Immature natural killer cell (primary cell): Measurements from ENCODE around the gene TUBGCP6. TPM values are rescaled to one million over a fixed set of nuclear protein-coding genes. Genes with fewer than 3 reads are reported as not detected.
"Not testable (repeated sequence)": the region's sequence is repeated elsewhere in the genome, so short reads cannot be mapped to it uniquely, and the experiment has no call there.

ENCODE experiments used
- DNase-seq, 3 donors: peaks; one replicate each; pipeline ENCODE4 v3.0.0; 2022; ENCODE audit warnings: mixed read lengths in 1 of 3
- H3K27ac Mint-ChIP-seq, 6 donors: one replicate each; pipeline ENCODE4 v1.8.0; 2020; ENCODE audit warnings: mixed read lengths in 6 of 6, mild to moderate bottlenecking in 5 of 6, inconsistent platforms in 4 of 6, moderate library complexity in 3 of 6
- H3K27me3 Mint-ChIP-seq, 3 donors: one replicate each; pipeline ENCODE4 v1.8.0; 2020 to 2021; ENCODE audit warnings: low read depth in 3 of 3, mild to moderate bottlenecking in 3 of 3, mixed read lengths in 3 of 3, moderate library complexity in 3 of 3, inconsistent platforms in 1 of 3
- H3K36me3 Mint-ChIP-seq, 3 donors: one replicate each; pipeline ENCODE4 v1.8.0; 2020; ENCODE audit warnings: mixed read lengths in 3 of 3, inconsistent platforms in 2 of 3, mild to moderate bottlenecking in 2 of 3
- H3K4me1 Mint-ChIP-seq, 2 donors: one replicate each; pipeline ENCODE4 v1.8.0; 2020; ENCODE audit warnings: inconsistent platforms in 2 of 2, mild to moderate bottlenecking in 2 of 2, mixed read lengths in 2 of 2, moderate library complexity in 1 of 2
- H3K4me3 Mint-ChIP-seq, 5 donors: one replicate each; pipeline ENCODE4 v1.8.0; 2020; ENCODE audit warnings: mild to moderate bottlenecking in 5 of 5, mixed read lengths in 5 of 5, inconsistent platforms in 3 of 5, moderate library complexity in 3 of 5
- H3K9me3 Mint-ChIP-seq, 6 donors: one replicate each; pipeline ENCODE4 v1.8.0; 2020; ENCODE audit warnings: mild to moderate bottlenecking in 6 of 6, mixed read lengths in 6 of 6, inconsistent platforms in 4 of 6, moderate library complexity in 3 of 6
- polyA plus RNA-seq, 3 donors: library from polyadenylated mRNA; unstranded; fragments of 300-500 nt; fragmentation: Illumina TruSeq; gene quantifications; one replicate each; pipeline ENCODE4 v1.2.3, GENCODE V29; 2021

The TUBGCP6 gene
- polyA plus RNA-seq, 3 donors from 2014 or later, result 5.2 to 18.0 (median 12.4) TPM

DNA sequence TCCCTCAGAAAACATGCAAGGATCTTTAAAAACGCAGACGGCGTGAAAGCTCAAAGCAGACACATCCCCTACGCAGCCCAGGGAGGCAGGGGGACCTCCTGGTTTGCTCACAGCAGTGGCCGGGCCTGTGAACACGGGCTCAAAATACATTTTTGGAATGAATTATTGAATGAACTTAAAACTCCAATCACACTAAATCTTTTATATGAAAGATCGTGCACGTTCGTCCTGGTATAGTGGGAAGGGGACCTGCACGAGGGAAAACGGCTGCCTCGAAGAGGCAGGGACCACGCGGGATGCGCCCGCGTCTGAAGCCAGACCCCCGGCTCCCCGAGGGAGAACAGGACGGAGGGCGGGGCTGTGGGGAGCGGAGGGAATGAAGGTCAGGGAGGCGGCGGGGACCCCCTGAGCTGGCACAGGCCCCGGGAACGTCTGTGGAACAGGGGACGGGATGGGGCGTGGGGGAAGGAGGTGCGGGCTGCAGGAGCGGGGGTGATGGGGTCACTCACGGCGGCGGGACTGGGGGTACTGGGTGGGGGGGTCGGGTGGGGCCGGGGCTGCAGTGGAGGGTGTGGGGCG lies 75.6 kb downstream of the TUBGCP6 start:
- Mint-ChIP-seq H3K4me3 (peak overlapping the region; percentile 38 to 71 (median 64)), H3K4me1 (peaks cover 0 to 5% of the 10 kb centered on the region in 2 donors), H3K27ac (no peak overlapping the region), H3K27me3 (peaks cover 10 to 23% (median 16%) of the 10 kb centered on the region in 3 donors), H3K36me3 (no peaks in the 10 kb centered on the region), H3K9me3 (no peaks in the 10 kb centered on the region)
- DNase-seq, result no peak

DNA sequence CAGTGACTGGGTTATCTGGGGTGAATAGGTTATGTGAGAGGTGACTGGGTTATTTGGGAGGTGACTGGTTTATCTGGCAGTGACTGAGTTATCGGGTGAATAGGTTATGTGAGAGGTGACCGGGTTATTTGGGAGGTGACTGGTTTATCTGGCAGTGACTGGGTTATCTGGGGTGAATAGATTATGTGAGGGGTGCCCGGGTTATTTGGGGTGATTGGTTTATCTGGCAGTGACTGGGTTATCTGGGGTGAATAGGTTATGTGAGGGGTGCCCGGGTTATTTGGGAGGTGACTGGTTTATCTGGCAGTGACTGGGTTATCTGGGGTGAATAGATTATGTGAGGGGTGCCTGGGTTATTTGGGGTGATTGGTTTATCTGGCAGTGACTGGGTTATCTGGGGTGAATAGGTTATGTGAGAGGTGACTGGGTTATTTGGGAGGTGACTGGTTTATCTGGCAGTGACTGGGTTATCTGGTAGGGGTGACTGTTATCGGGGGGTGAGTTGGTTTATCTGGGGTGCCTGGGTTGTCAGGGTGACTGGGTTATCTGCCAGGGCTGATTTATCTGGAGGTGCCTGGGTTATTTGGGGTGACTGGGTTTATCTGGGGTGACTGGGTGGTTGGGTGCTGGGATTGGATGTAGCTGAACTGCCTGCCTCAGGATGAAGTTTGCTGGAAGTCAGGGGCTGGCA lies 76.2 kb downstream of the TUBGCP6 start:
- H3K4me1 Mint-ChIP-seq, H3K27ac Mint-ChIP-seq, H3K36me3 Mint-ChIP-seq, DNase-seq, H3K9me3 Mint-ChIP-seq: not testable (repeated sequence)
- Mint-ChIP-seq H3K4me3 (peak overlapping the region; percentile 38 to 71 (median 64)), H3K27me3 (peaks cover 10 to 23% (median 16%) of the 10 kb centered on the region in 3 donors)

DNA sequence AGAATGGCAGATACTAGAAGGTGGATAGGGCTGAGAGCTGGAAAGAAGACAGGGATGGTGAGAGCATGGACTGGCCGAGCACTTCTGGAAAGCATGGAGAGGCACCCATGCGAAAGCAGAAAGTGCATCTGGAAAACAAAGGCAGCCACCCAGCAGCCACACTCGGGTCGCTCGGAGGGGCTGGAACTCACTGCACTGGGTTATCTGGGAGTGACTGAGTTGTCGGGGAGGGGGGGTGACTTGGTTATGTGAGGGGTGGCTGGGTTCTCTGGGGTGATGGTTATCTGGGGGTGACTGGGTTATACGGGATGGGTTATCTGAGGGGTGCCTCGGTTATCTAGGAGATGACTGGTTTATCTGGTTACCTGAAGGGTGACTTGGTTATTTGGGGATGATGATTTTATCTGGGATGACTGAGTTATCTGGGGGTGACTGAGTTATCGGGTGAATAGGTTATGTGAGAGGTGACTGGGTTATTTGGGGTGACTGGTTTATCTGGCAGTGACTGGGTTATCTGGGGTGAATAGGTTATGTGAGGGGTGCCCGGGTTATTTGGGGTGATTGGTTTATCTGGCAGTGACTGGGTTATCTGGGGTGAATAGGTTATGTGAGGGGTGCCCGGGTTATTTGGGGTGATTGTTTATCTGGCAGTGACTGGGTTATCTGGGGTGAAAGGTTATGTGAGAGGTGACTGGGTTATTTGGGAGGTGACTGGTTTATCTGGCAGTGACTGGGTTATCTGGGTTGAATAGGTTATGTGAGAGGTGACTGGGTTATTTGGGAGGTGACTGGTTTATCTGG lies 76.9 kb downstream of the TUBGCP6 start:
- Mint-ChIP-seq H3K9me3 (no peaks in the 10 kb centered on the region), H3K4me1 (peaks cover 0 to 5% of the 10 kb centered on the region in 2 donors), H3K27ac (no peak overlapping the region), H3K27me3 (peaks cover 10 to 24% (median 16%) of the 10 kb centered on the region in 3 donors), H3K4me3 (peak overlapping the region in 1 of 5 donors; percentile 60), H3K36me3 (no peaks in the 10 kb centered on the region)
- DNase-seq, result no peak

Other genes with a start within 250 kb of the TUBGCP6 start
- gene IL17REL, start 232.3 kb downstream of the TUBGCP6 start, polyA plus RNA-seq, result not detected
- not detected for gene TTLL8, start 186.7 kb downstream of the TUBGCP6 start, polyA plus RNA-seq
- gene MLC1, start 159.6 kb downstream of the TUBGCP6 start, polyA plus RNA-seq, result 100 to 1,000 TPM in 1 of 3 donors, 10 to 100 TPM in 2; 64.8 to 123 (median 71.7) TPM
- 1 to 10 TPM in 1 of 3 donors, not detected in 2; 1.4 TPM for gene MOV10L1, start 155.0 kb downstream of the TUBGCP6 start, polyA plus RNA-seq
- gene PANX2, start 74.3 kb downstream of the TUBGCP6 start, polyA plus RNA-seq, result under 1 TPM in 1 of 3 donors, not detected in 2; 0.07 TPM
- 10 to 100 TPM; 33.2 to 63.5 (median 35.3) TPM for gene TRABD, start 59.1 kb downstream of the TUBGCP6 start, polyA plus RNA-seq
- 1 to 10 TPM; 2.6 to 5.7 (median 3.6) TPM for gene SELENOO, start 44.0 kb downstream of the TUBGCP6 start, polyA plus RNA-seq
- gene HDAC10, start 6.2 kb upstream of the TUBGCP6 start, polyA plus RNA-seq, result 10 to 100 TPM in 2 of 3 donors, 1 to 10 TPM in 1; 10.0 to 13.4 (median 11.2) TPM
- gene MAPK12, start 16.7 kb upstream of the TUBGCP6 start, polyA plus RNA-seq, result under 1 TPM in 2 of 3 donors, not detected in 1; 0.13 to 0.31 TPM
- under 1 TPM in 2 of 3 donors, not detected in 1; 0.12 to 0.22 TPM for gene MAPK11, start 25.4 kb upstream of the TUBGCP6 start, polyA plus RNA-seq
- gene PLXNB2, start 62.6 kb upstream of the TUBGCP6 start, polyA plus RNA-seq, result 1 to 10 TPM in 2 of 3 donors, not detected in 1; 1.1 to 1.6 TPM
- gene DENND6B, start 82.0 kb upstream of the TUBGCP6 start, polyA plus RNA-seq, result under 1 TPM in 2 of 3 donors, not detected in 1; 0.23 to 0.34 TPM
- gene PPP6R2, start 98.3 kb upstream of the TUBGCP6 start, polyA plus RNA-seq, result 10 to 100 TPM; 13.5 to 43.5 (median 19.6) TPM
- 10 to 100 TPM; 12.1 to 42.8 (median 14.2) TPM for gene SBF1, start 230.0 kb upstream of the TUBGCP6 start, polyA plus RNA-seq
- gene ADM2, start 236.5 kb upstream of the TUBGCP6 start, polyA plus RNA-seq, result under 1 TPM in 1 of 3 donors, not detected in 2; 0.38 TPM
- not detected for gene MIOX, start 241.8 kb upstream of the TUBGCP6 start, polyA plus RNA-seq